ENCODE measurements around the gene CAB39.
"Not testable (repeated sequence)": the region's sequence is repeated elsewhere in the genome, so short reads cannot be mapped to it uniquely, and the experiment has no call there.

The CAB39 gene

GRCh38 chr2:230716588-230716987 is 3.9 kb downstream of the CAB39 start:
- no peak for DNase-seq

DNA sequence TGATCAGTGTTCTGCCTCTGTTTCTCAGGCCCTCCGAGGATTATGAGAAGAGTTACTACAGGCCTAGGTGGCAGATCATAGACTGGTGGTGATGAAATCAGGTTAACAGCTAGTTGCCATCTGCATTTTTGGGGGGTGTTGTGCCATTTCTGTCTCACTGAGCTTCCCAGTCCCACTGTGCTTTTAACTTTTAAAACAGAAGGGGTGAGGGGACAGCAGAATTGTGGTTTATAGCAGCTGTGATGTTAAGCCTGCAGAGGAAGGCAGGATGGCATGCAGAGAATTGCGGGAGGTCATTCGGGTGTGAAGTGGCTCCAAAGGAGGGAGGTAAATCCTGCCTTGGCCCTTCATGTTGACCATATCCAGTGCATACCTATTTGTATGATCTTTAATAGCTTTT is 5.0 kb downstream of the CAB39 start:
- peak; percentile 21 for DNase-seq

- no peak for DNase-seq
Measured at GRCh38 chr2:230719340-230719739, 6.7 kb downstream of the CAB39 start.

DNA sequence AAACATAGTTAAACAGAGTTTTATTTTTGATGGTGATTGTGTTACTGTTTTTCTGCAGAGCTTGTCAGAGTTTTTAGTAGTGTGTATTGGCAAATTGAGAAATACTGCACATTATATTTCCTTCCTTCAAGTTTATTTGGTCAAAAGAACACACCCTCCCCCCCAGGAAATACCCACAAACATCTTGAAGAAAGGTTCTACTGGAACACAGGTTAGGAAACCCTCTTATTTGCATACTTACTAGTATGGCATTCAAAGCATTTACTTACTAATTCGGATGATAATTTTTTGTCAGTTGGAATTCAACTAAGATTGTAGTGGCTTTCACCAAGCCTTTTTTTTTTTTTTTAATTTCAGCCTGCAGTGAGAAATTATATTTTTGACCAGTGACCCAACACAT is 9.1 kb downstream of the CAB39 start:
- no peak for DNase-seq

DNA sequence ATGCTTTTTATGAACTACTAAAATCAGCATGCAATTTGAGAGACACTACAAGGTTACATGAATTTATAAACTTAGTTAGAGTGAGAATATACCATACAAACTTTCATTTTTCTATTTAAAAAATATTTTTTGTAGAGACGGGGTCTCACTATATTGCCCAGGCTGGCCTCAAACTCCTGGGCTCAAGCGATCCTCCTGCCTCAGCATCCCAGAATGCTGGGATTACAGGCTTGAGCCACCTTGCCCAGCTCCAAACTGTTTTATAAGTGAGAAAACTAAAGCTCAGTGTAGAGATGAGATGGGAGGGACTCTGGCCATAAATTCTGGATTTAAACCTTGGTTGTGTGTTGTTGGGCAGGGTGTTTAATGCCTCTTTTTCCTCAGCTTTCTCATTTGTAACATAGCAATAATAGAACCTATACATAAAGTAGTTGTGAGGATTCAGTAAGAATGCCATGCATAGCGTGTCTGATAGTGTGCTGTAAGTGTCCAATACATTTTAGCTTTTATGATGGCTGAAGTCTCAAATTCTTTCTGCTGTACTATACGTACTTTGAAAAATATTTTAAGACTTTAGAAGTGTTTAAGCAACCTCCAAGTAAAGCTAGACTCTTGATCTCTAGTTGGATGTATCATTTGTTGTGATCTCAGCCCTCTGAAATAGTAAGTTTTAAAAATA is 9.7 kb downstream of the CAB39 start:
- DNase-seq = no peak

GRCh38 chr2:230723363-230723762 is 10.7 kb downstream of the CAB39 start:
- no peak for DNase-seq

DNA sequence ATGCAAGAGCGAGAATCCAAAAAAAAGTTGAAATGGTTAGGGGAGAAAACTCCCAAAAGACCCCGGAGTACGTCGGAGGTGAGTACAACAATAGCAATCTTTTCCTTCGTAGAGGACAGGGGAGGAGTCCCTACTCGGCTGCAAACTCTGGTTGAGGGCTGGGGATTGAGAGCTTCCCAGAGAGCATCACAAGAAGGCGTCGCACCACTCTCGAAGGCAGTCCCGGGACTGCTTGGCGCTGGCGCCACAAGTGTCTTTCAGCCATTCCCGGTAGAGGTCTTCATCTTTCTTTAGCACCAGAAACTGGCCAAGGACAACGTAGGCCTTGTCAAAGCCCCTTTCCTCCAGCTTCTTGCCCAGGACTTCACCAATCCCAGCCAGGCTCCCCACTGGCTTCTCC is 12.3 kb downstream of the CAB39 start:
- DNase-seq = not testable (repeated sequence)

DNA sequence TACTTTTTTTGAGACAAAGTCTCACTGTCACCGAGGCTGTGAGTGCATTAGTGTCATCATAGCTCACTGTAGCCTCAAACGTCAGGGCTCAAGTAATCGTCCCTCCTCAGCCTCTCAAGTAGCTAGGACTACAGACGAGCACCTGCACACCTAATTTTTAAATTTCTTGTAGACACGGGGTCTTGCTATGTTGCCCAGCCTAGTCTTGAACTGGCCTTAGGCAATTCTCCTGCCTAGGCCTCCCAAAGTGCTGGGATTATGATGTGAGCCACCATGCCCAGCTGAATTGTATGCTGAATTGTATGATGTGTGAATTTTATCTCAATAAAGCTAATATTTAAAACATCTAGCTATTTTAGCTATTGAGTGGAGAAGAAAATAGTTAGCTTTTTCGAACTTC is 18.9 kb downstream of the CAB39 start:
- no peak for DNase-seq

GRCh38 chr2:230732914-230733401 is 20.3 kb downstream of the CAB39 start:
- no peak for DNase-seq

DNA sequence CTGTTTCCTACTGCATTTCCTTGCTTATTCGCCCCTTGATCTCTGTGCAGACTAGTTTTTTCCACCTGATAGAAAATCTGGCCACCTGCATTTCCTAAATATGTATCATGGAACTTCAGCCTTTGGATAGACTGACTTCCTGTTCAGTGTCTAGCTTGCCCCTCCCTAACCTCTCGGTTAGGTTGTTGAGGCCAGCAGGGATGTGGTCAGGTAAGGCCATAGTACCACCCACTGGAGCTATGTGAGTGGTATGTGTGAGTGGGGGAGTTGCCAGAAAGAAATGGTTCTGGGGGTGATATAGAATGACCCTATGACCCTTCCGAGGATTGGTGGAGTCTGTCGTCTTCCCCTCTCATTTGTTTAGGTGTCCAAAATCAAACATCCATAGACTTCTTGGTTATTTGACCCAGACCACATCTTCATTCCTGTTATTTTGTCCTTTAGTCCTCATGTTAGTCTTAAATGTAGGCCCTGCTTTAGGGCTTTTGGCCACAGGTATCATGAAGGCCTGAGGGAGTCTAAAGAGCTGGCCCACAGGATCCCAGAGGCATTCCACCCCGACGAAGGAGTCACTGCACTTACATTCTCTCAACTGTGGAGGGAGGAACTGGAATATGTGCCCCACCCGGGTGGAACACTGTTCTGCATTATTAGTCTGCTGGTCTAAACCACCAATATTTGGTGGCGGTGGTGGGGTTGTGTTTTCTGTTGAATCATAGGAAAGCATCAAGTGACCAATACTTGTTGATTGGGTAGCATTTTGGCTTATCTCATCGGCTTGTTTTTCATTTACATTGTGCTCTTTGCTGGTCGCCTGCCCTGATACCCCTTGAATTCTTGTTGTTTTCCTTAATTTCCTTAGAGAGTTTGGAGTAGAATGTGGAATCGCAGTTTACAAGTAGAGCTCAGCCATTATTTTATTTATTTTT is 21.9 kb downstream of the CAB39 start:
- DNase-seq = no peak

DNA sequence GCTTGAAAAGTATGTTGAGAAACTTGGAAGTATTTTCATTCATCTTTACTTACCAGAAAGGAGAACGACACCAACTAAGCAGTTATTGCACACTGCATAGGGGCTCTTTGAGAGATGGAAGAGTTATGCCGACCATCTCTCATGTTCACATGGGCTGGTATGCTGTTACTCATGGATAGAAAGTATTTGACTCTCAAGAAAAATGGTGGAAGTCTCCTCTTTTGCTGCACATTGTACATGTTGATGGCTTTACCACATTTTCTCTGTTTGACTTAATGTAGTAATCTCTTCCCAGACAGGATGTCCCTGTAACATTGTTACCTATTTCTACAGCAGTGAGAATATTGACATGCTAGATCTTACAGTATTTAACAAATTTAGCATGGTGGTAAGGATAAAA is 23.2 kb downstream of the CAB39 start:
- DNase-seq = no peak

DNA sequence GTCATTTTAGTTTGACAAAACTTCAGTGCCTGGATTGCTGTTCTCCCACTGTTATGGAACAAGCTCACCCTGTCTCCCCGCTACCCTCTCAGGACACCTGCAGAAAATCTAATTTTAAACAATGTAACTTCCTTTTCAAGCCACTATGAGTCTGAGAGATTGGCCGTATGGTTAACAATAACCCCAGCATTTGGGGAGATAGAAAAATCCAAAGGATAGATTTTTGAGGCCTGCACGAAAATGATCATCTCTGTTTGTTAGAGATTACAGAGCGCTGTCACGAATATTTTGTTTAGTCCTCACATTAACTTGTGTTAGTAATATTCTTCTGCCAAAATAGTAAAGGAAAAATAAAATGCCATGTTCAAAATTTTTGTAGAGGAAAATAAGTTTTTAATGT is 24.7 kb downstream of the CAB39 start:
- DNase-seq = no peak

- no peak for DNase-seq
Measured at GRCh38 chr2:230737791-230738226, 25.2 kb downstream of the CAB39 start.

GRCh38 chr2:230738391-230738811 is 25.8 kb downstream of the CAB39 start:
- peak; percentile 22 for DNase-seq

- DNase-seq = no peak
Measured at GRCh38 chr2:230738924-230739323, 26.3 kb downstream of the CAB39 start.

GRCh38 chr2:230739961-230740360 is 27.3 kb downstream of the CAB39 start:
- DNase-seq = no peak

DNA sequence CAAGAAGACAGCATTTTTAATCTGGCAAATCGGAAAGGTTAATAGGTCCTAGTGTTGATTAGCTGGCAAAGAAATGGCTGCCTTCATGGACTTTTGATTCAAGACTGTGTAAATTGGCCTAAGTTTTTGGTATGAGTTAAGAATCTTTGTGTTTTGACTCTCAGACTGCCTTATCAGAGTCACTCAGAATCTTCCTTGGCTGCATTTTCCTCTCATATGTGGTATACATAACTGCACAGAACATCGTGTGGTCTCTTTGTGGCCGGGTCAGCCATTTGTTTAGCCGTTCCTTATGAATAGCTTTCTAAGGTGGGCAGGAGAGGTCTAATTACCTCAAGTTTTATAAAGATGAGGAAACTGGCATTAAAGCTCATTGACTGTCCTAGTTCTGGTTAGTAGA is 30.1 kb downstream of the CAB39 start:
- no peak for DNase-seq

GRCh38 chr2:230746213-230746612 is 33.6 kb downstream of the CAB39 start:
- DNase-seq = no peak

GRCh38 chr2:230748087-230748486 is 35.4 kb downstream of the CAB39 start:
- no peak for DNase-seq

DNA sequence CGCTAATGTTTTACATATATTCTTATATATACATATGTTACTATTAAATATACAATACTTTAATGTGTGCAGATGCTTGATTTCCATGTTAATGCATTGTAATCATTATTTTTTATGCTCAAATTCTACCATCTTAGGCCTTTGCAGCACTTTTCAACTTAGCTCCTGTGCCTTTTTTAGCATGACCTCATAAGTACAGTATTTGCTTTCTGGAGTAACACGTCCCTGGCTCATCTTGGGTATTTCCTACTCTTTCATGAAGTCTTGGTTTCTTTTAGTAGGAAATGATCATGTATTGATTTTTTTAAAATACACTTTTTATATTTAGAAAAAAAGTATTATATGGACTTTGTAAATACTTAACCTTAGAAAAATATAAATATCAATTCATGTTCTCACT is 36.5 kb downstream of the CAB39 start:
- DNase-seq = no peak

GRCh38 chr2:230751062-230751461 is 38.4 kb downstream of the CAB39 start:
- DNase-seq = peak; percentile 42

DNA sequence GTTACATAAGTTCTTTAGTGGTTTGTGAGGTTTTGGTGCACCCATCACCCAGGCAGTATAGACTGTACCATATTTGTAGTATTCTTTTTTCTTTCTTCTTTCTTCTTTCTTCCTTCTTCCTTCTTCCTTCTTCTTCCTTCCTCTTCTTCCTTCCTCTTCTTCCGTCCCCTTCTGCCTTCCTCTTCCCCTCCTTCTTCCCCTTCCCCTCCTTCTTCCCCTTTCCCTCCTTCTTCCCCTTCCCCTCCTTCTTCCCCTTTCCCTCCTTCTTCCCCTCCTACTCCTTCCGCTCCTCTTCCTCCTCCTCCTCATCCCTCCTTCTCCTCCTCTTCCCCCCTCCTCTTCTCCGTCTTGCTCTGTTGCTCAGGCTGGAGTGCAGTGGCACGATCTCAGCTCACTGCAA is 41.6 kb downstream of the CAB39 start:
- DNase-seq = no peak

DNA sequence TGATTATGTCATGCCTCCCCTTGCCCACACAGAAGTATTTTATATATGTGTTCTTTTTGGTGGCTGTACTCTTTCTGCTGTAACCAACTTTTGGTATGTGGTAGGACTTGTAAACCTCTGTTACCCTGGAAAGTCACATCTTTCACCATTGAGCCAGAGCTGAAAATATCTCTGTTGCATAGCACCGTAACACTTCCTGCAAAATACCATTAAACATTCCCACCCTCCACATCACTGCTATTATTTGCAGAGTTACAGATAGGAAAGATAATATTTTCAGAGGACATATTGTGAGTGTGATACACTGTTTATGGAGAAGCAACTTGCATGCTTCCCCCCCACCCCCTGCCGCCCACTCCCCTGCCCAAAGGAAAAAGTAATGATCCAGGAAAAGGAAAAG is 44.8 kb downstream of the CAB39 start:
- no peak for DNase-seq
